Coronary artery (tissue), 2 donors: ENCODE results near the gene NANOS1.
"Not testable (repeated sequence)": the region's sequence is repeated elsewhere in the genome, so short reads cannot be mapped to it uniquely, and the experiment has no call there.

Experiments used
- DNase-seq: peaks from one replicate; pipeline ENCODE4 v3.0.0-alpha.2; 2017; ENCODE audit warnings: low spot score
- H3K27ac ChIP-seq, 2 donors: fragments of 200-600 bp; sonication (generic); one replicate each; pipeline ENCODE4 v1.5.1; 2016 to 2019
- H3K4me3 ChIP-seq: fragments of 200-600 bp; sonication (generic); 2 replicates; pipeline ENCODE4 v1.5.1; 2016; ENCODE audit warnings: mild to moderate bottlenecking, moderate library complexity
- CTCF ChIP-seq: fragments of 200-600 bp; sonication (generic); IDR thresholded peaks from one replicate; pipeline ENCODE4 v1.5.1; 2019; ENCODE audit warnings: antibody characterized with exemption

Gene NANOS1

DNA sequence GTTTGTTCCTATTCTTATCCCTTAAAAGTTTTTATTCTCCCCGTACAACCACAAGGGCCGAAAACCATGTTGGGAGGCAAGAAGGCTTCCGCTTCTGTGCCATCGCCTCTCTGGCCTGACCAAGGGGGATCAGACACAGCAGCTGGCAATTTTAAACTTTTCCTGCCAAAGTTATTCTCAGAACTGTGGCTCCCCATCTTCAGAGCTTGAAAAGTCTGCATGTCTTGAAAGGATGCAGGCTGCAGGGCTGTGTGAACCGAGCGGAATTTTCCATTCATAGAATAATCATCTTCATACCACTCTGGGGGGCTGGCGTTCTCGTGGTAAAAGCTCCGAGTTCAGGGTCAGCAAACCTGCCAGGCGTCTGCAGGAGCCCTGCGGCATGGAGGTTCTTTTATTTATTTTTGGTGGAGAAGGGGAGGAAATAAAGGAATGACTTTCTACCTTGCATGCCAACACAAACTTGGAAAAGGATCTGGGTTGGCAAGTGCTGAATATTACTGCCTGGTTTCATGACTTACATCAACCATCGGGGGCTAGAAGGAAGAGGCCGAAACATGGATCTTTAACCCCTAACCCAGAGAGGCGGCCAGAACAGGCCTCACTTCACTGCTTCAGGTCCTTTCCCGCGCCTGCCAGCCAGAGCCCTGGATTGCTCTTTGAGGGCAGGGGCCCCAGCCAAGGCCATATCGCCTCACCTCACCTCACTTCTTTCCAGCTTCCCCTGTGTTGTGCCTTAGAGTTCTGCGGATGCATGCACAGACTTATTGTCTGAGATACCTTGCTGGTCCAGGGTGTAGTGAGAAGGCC, 3.0 kb upstream of the NANOS1 start:
- no peak for TF ChIP-seq CTCF
- no peak for DNase-seq
- H3K4me3 ChIP-seq = no peak overlapping the region
- H3K27ac ChIP-seq = peak overlapping the region; percentile 66 to 78

DNA sequence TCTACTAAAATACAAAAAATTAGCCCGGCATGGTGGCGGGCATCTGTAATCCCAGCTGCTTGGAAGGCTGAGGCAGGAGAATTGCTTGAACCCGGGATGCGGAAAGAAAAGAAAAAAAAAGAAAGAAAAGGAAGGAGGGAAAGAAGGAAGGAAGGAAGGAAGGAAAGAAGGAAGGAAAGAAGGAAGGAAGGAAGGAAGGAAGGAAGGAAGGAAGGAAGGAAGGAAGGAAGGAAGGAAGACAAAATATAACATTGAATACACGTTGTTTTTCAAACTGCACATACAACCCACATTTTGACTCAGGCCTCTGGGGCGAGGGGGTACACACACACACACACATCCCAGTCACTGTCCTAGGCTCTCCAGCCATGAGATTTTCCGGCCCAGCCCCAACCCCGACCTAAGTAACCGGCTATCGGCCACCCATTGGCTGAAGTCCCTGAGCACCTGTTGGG, 1.0 kb upstream of the NANOS1 start:
- DNase-seq = not testable (repeated sequence)
- Histone ChIP-seq H3K4me3 (peak overlapping the region; percentile 77), H3K27ac (peak overlapping the region; percentile 28 to 62)

DNA sequence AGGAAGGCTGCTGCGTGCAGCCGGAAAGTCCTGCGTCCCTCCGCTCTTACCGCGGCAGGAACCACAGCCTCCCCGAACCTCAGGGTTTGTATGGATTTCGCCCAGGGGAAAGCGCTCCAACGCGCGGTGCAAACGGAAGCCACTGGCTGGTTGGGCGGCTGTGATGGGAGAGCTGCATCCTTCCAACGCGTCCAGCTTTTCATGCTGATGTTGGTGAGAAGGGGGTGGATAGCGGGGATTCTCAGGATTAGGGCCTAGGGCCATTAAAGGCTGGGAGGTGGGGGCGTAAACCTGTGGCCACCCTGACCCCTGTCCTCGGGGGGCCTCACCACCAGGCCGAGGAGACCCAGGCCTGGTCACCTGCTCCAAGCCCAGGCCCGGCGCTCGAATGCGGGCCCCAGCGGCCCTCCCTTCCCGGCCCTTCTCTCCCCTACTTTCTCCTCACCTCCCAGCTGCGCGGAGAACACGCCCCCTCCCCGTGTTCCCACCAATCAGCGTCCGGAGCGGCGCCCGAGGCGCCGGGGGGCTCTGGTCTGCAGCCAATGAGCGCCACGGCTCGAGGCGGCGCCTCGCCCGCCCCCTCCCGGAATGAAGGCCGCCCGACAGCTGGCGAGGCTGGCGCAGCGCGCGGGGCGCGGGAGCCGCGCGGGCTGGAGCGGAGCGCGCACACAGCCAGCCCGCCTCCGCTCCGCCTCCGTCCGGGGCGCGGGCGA, 458 bp upstream of the NANOS1 start:
- Histone ChIP-seq H3K4me3 (peak overlapping the region; percentile 77), H3K27ac (peak overlapping the region; percentile 28 to 62)
- TF ChIP-seq CTCF = no peak
- peak; percentile 90 for DNase-seq

DNA sequence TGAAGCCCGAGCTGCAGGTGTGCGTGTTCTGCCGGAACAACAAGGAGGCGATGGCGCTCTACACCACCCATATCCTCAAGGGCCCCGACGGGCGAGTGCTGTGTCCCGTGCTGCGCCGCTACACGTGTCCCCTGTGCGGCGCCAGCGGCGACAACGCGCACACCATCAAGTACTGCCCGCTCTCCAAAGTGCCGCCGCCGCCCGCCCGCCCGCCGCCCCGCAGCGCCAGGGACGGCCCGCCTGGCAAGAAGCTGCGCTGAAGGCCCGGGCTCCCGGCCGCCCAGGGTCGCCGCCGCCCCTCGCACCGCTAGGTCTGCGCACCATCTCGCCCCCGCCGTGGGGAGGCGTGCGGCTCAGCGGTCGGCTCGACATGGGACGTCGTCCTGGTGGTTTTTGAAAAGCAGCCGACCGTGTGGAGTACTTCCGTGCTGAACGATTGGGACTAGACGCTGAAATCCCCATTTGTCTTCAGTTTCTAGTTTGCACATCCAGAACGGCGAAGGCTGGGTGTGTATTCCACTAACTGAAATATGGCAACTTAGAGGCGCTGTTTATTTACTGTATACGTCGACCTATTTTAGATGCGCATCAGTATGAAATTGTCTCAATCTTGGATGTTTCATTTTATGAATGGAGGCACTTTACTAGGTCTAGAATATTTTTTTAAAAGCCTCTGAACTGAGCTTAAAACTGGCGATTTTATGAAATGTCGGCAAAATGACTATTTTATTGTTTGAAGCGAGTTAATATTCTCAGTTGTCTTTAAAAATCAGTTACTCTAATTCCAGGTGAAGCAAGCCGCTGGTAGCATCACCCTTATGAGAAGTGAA, 1.1 kb downstream of the NANOS1 start:
- Histone ChIP-seq H3K27ac (no peak overlapping the region), H3K4me3 (peak overlapping the region; percentile 77)
- no peak for DNase-seq
- TF ChIP-seq CTCF = no peak

GRCh38 chr10:119031496-119032059, 2.1 kb downstream of the NANOS1 start:
- H3K4me3 ChIP-seq = no peak overlapping the region
- no peak for TF ChIP-seq CTCF

GRCh38 chr10:119039161-119039560, 9.6 kb downstream of the NANOS1 start:
- Histone ChIP-seq H3K4me3 (no peak overlapping the region), H3K27ac (no peak overlapping the region)
- no peak for TF ChIP-seq CTCF
- no peak for DNase-seq

More at GRCh38 chr10:119031496-119032059, 2.1 kb downstream of the NANOS1 start:
- DNase-seq = no peak
- H3K27ac ChIP-seq = no peak overlapping the region

DNA sequence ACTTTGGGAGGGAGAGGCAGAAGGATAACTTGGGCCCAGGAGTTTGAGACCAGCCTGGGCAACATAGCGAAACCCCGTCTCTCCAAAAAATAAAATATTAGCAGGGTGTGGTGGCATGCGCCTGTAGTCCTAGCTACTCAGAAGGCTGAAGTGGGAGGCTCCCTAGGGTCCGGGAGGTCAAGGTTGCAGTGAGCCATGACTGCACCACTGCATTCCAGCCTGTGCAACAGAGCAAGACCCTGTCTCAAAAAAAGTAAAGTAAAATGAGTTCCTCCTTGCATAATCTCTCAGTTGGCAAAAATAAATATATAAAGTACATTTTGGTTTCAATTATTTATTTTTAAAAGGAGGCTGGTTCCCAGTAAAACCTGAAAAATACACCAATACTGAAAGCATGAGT, 11.8 kb downstream of the NANOS1 start:
- H3K27ac ChIP-seq = no peak overlapping the region
- H3K4me3 ChIP-seq = no peak overlapping the region
- no peak for TF ChIP-seq CTCF
- no peak for DNase-seq
